SIG-M5 (cell line): ENCODE results near the gene UCHL3.
"Not testable (repeated sequence)": the region's sequence is repeated elsewhere in the genome, so short reads cannot be mapped to it uniquely, and the experiment has no call there.

Source experiments
- DNase-seq: peaks from one replicate; lab custom pipeline; 2025; lab: John Stamatoyannopoulos, UW

The UCHL3 gene

DNA sequence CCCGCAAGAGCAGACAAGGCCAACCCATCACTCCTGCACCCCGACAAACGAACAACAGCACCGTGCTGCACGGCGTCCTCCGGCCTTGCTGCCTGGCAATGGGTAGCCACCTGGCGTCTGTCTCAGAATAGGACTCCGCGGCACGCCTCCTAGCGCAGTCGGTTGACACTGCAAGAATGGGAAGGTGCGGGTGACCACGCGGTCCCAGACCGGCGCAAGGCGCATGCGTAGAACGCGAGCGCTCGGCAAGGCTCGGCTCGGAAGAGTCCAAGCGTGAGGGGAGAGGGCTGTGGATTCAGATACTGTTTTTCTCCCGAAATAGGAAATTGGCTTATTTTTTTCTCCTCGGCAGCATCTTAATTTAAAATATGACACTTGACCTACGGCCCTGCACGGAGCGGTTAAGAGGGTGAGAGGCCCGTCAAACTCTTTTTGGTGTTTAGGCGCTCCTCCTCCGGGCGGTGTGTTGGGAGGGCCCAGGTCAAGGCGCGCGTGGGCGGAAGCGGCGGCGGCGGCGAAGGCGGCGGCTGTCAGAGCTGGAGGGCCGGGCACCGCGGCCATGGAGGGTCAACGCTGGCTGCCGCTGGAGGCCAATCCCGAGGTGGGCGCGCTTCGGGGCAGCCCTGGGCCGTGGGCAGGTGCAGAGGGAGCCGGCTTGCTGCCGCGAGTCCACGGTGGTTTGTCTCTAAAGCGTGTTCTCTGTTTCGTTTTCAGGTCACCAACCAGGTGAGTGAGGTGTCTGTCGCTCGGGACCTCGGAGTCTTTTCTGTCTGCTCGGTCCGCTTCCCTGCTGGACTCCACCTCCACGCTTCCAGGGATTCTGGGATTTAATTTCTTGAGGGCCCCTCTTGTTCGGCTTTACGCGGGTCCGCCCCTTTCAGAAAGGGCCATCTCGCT is at the start of gene UCHL3:
Gene UCHL3, plus strand, starts transcription at position 530 of the 897 bp plus-strand sequence. Its CDS starts 30 bp downstream, at position 560.
- peak; percentile 52 for DNase-seq

DNA sequence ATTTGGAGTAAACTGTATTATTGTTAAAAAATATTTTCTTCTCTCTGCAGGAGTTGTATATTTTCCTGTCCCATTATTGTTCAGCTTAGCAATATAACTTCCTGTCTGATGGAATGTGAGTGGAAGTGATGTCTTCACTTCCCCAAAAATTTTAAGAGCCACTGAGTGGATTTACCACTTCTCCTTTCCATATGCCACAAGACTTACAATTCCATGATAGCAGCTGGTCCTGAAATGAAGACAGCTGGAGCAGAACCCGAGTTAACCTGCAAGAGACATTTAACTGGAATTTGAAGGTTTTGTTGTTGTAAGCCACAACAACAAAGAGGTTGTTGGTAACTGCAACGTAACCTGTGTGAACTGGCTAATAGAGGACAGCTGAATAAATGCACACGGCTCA is 44.3 kb upstream of the UCHL3 start:
- DNase-seq, result peak; percentile 87

GRCh38 chr13:75506018-75506417 is 43.6 kb upstream of the UCHL3 start:
- DNase-seq, result no peak

- no peak for DNase-seq
These were observed 42.3 kb upstream of the UCHL3 start for GRCh38 chr13:75507027-75508001.

DNA sequence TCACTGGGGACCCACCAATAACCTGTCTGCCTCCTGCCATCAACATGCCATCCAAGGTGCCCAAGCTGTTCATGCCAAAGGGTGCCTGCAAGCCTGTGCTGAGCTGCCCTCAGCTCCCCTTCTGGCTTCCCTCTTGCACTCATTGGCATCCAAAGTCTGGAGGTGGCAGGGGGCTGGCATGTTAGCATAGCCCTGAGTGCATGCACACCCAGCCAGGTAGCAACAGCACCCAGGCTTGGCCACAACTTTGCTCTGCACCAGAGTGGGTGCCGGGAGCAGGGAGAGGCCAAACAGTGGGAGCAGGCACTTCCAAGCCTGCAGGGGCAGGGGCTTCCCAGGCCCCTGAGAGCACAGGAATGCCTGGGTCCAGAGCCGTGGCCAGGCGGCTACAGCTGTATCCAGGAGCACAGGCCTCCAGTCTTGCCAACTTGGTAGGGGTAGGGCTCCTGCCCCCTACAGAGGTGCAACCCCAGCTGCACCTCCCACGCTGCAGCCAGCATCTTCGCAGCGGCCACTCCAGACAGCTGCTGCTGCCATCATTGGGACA is 41.5 kb upstream of the UCHL3 start:
- no peak for DNase-seq

GRCh38 chr13:75511051-75511625 is 38.5 kb upstream of the UCHL3 start:
- DNase-seq, result no peak

GRCh38 chr13:75512253-75512652 is 37.3 kb upstream of the UCHL3 start:
- no peak for DNase-seq

DNA sequence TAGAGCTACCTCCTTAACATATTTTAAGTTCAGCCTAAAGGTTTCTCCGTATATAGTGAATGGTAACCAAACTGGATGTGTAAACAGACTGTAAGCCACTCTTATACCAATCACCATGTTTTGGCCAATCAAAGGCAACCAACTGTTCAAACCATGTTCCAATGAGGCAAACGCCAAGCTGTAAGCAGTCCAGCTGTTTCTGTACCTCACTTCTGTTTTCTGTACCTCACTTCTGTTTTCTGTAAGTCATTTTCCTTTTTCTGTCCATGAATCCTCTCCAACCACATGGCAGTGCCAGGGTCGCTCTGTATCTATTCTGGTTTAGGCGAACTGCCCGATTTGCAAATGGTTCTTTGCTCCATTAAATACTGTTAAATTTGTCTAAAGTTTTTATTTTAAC is 36.3 kb upstream of the UCHL3 start:
- DNase-seq, result no peak

DNA sequence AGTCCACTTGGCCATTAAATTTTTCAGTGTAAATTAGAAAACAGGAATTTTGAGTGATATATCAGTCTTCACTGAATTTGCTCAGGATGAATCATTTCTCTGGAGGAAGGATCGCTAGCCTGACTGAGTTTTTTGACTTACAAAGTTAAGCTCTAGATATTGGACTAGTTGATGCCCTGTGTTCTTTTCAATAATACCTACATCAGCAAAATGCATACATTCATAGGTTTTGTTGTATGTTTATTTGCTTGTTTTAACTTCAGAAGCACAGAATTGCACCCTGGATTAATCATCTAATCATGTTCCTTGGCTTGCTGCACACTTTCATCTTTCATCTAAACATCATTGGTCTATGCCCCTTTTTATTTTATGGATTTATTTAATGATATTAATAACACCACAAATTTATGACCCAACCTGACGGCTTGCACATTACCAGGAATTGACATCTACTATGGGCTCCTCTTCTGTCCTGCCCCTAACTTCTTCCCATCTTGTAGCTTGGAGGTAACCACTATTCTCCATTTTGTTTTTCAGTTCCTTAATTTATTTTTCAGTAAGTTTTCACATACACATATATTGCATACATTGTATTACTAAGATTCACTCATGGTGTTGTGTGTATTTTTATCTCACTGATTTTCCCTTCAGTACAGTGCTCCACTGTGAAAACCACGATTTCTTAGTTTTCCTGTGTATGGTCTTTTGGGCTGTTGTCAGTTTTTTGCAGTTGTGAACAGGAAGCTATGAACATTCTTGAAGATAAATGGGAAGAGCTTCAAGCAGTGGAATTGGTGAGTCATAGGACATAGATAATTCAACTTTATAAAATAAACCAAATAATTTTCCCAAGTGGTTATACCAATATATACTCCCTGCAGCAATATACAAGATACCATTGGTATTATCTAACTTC is 35.3 kb upstream of the UCHL3 start:
- DNase-seq, result no peak

DNA sequence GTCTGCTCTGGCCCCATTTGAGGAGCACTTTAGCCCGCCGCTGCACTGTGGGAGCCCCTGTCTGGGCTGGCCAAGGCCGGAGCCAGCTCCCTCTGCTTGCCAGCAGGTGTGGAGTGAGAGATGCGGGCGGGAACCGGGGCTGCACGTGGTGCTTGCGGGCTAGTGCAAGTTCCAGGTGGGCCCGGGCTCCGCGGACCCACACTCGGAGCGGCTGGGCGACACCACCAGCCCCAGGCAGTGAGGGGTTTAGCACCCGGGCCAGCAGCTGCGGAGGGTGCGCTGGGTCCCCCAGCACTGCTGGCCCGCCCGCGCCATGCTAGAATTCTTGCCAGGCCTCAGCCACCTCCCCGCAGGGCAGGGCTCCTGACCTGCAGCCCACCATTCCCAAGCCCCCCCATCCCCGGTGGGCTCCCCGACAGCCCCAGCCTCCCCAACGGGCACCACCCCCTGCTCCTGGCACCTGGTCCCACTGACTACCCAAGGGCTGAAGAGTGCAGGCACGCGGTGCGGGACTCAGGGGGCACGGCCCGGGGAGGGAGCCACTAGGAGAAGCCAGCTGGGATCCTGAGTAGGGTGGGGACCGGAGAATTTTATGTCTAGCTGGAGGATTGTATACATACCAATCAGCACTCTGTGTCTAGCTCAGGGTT is 31.0 kb upstream of the UCHL3 start:
- no peak for DNase-seq

DNA sequence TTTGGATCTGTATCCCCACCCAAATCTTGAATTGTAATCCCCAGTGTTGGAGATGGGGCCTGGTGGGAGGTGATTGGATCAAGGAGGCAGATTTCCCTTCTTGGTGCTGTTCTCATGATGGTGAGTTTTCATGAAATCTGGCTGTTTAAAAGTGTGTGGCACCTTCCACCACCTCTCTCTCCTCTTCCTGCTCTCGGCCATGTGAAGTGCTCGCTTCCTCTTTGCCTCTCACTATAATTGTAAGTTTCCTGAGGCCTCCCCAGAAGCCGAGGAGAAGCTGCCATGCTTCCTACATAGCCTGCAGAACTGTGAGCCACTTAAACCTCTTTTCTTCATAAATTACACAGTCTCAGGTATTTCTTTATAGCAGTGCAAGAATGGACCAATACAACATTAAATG is 27.6 kb upstream of the UCHL3 start:
- DNase-seq, result no peak

DNA sequence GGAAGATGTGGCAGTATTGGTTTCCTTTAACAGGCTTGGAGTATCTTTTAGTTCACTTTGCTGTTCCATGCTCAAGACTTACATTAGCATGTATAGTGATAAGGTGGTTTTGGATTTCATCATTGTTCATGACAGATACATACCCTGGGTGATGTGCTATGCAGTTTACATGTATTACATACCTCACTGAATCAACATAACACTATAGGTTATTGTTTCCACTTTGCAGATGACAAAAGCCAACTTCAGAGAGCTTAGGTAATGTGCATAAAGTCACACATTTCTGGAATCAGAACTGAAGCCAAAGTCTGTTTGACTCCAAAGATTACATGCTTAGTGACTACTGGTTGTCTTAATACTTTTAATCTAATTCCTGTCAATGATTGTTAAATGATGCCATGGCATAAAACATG is 19.0 kb upstream of the UCHL3 start:
- DNase-seq, result no peak

DNA sequence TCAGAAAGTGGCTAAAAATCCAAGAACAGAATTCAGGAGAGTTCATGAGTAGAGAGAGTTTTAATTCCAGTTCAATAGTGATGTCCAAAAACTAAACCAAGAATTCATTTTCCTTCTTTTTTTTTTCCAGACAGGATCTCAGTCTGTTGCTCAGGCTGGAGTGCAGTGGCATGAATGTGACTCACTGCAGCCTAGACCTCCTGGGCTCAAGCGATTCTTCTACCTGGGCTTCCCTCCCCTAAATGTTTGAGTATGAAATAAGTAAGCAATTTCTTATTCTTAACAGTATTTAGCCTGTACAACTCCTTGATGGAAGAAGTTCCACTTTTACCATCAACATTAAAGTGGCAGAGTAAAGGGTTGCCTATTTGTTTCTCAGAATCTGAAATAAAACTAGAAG is 15.7 kb upstream of the UCHL3 start:
- DNase-seq, result no peak

- DNase-seq, result no peak
These were observed 11.9 kb upstream of the UCHL3 start, which contains the start of gene COMMD6 for GRCh38 chr13:75537401-75538365. Gene COMMD6, minus strand, starts transcription at chr13:75537841. Its CDS starts 36 bp downstream, at chr13:75537805.

DNA sequence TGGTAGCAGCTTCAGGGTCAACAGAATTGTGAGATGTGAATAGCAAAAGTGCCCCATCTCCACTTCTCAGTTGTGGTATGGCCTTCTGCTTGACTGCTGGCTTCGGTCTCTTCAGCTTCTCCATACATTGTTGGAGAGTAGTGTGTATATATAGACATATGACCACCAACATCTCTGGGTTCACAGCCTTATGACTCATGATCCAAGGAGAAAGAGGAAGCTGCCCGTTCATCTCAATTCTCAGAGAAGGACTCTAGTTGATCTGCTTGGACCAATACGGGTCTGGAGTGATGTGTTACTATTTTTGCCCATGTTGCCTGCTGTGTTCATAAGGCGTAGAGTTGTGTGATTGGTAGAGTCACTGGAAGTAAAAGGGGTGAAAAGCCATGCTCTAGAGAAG is 8.3 kb upstream of the UCHL3 start:
- peak; percentile 91 for DNase-seq

GRCh38 chr13:75541961-75542360 is 7.6 kb upstream of the UCHL3 start:
- no peak for DNase-seq

DNA sequence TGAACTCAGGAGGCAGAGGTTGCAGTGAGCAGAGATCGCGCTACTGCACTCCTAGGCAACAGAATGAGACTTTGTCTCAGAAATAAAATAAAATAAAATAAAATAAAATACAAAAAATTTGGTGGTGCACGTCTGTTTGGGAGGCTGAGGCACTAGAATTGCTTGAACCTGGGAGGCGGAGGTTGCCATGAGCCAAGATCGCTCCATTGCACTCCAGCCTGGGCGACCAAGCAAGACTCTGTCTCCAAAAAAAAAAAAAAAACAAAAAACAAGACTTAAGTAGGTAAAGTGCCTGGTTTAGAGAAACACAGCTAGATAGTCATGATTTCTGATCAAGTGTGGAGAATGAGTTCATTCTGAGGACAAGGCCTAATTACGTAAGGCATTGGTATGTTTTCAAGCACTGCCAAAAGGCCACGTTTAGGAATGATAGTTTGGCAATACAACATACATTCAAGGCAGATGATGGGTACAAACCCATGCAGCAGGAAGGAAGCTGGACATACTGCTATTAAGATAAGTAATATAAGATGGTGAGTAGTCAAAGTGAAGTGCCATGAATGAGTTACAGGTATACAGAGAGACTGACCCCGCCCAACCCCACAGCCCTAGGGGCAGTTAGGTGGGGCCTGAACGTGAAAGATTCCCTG is 4.8 kb upstream of the UCHL3 start:
- no peak for DNase-seq

- DNase-seq, result not testable (repeated sequence)
These were observed 4.2 kb upstream of the UCHL3 start for GRCh38 chr13:75545386-75545785.

DNA sequence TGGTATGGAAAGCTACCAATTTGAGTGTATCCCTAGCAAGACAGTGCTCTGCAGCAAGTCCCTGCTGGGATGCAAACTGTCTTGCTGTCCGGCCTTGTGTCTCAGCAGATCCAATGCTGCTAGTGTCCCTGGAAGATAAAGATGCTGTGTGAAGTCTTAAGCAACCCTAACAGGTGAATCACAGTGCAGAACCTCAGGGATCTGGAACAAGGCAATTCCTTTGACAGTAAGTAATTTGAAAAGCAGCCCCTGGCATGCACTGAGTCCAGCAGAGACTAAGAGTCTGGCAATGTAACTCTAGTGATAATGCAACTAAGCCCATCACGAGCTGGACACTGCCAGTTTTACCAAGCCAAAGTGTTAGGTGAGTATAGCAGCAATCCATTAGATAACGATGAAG is 1.7 kb upstream of the UCHL3 start:
- DNase-seq, result no peak
